WERI-Rb-1 (cell line): Measurements from ENCODE around the gene PNMA6E.

Experiments
- DNase-seq: peaks from one replicate; pipeline ENCODE4 v3.0.0-alpha.2; 2020
- H3K27ac ChIP-seq: fragments of 250-450 bp; sonication (Bioruptor Pico); 2 replicates; pipeline ENCODE4 v1.5.1; 2020; ENCODE audit warnings: mild to moderate bottlenecking, moderate library complexity
- H3K27me3 ChIP-seq: fragments of 250-450 bp; sonication (Bioruptor Pico); 2 replicates; pipeline ENCODE4 v1.5.1; 2021; ENCODE audit warnings: mild to moderate bottlenecking, low read depth, moderate library complexity; ENCODE audit not compliant: insufficient read depth, severe bottlenecking
- H3K36me3 ChIP-seq: fragments of 250-450 bp; sonication (Bioruptor Pico); 2 replicates; pipeline ENCODE4 v1.5.1; 2020; ENCODE audit warnings: mild to moderate bottlenecking, moderate library complexity
- H3K4me3 ChIP-seq: 2 replicates; pipeline ENCODE4 v1.5.1; 2011; ENCODE audit warnings: low read depth, mild to moderate bottlenecking, control low read depth, low read length
- H3K9me3 ChIP-seq: fragments of 250-450 bp; sonication (Bioruptor Pico); 2 replicates; pipeline ENCODE4 v1.5.1; 2021; ENCODE audit warnings: mild to moderate bottlenecking, moderate library complexity; ENCODE audit not compliant: severe bottlenecking
- TF ChIP-seq, protein P1 (sequence below): IDR thresholded peaks from 2 replicates; pipeline ENCODE4 v1.5.1; 2011; ENCODE audit warnings: low read depth, mild to moderate bottlenecking, control low read depth, inconsistent platforms, low read length

PNMA6E gene

DNA sequence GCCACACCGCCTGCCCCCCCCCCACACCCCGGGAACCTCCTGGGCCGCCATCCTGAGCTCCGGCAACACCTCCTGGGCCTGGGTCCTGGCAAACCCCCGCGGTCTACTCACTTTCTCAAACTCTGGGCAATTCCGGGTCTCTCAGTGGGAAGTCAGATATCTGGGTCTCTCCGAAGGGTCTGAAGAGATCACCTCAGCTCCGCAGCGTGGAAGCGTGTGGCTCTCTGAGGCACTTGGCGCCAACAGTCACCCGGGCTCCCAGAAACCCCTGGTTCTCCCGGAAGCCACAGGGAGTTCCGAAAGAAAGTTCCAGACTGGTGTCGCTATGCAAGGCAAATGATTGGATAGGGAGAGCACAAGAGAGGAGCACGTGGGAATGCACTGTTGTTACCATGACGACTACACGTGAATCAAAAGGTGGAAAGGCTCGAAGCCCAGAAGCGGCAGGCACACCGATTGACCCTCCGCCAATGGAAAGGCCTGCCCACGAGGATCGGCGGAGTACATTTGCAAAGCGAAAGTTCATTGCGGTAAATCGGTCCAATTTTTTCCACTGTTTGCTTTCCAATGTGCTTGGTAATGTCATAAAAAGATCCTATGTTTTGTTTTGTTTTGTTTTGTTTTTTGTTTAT lies at the start of gene PNMA6E:
Gene PNMA6E, minus strand, starts transcription at position 218 of the 632 bp plus-strand sequence. CDS start 2,501 bp downstream, outside the sequence.
- H3K27ac ChIP-seq, result no peak within 1 kb of the TSS
- DNase-seq, result no peak
- H3K27me3 ChIP-seq, result peaks cover 76% of the 10 kb centered on the region
- no peak within 1 kb of the TSS for H3K4me3 ChIP-seq
- H3K9me3 ChIP-seq, result peaks cover 2% of the 10 kb centered on the region
- no peaks in the 10 kb centered on the region for H3K36me3 ChIP-seq
- TF ChIP-seq, protein P1, sequence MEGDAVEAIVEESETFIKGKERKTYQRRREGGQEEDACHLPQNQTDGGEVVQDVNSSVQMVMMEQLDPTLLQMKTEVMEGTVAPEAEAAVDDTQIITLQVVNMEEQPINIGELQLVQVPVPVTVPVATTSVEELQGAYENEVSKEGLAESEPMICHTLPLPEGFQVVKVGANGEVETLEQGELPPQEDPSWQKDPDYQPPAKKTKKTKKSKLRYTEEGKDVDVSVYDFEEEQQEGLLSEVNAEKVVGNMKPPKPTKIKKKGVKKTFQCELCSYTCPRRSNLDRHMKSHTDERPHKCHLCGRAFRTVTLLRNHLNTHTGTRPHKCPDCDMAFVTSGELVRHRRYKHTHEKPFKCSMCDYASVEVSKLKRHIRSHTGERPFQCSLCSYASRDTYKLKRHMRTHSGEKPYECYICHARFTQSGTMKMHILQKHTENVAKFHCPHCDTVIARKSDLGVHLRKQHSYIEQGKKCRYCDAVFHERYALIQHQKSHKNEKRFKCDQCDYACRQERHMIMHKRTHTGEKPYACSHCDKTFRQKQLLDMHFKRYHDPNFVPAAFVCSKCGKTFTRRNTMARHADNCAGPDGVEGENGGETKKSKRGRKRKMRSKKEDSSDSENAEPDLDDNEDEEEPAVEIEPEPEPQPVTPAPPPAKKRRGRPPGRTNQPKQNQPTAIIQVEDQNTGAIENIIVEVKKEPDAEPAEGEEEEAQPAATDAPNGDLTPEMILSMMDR, result no peak

GRCh38 chrX:153450949-153451277 lies 49.8 kb upstream of the PNMA6E start:
- Histone ChIP-seq H3K27ac (no peak overlapping the region), H3K27me3 (peaks cover 16% of the 10 kb centered on the region), H3K4me3 (no peak overlapping the region), H3K9me3 (no peaks in the 10 kb centered on the region), H3K36me3 (peaks cover 20% of the 10 kb centered on the region)
- TF ChIP-seq, protein P1, result no peak
- DNase-seq, result no peak

GRCh38 chrX:153450114-153450948 lies 49.2 kb upstream of the PNMA6E start:
- TF ChIP-seq, protein P1, result no peak
- no peak overlapping the region for H3K4me3 ChIP-seq
- peaks cover 16% of the 10 kb centered on the region for H3K27me3 ChIP-seq
- DNase-seq, result no peak
- no peaks in the 10 kb centered on the region for H3K9me3 ChIP-seq
- H3K36me3 ChIP-seq, result peaks cover 16% of the 10 kb centered on the region
- H3K27ac ChIP-seq, result no peak overlapping the region

GRCh38 chrX:153449368-153450113 lies 48.4 kb upstream of the PNMA6E start:
- Histone ChIP-seq H3K27me3 (peaks cover 17% of the 10 kb centered on the region), H3K27ac (no peak overlapping the region), H3K4me3 (no peak overlapping the region), H3K9me3 (no peaks in the 10 kb centered on the region), H3K36me3 (peaks cover 9% of the 10 kb centered on the region)
- TF ChIP-seq, protein P1, result no peak
- DNase-seq, result no peak

- H3K27me3 ChIP-seq, result peaks cover 23% of the 10 kb centered on the region
- peaks cover 9% of the 10 kb centered on the region for H3K36me3 ChIP-seq
- no peaks in the 10 kb centered on the region for H3K9me3 ChIP-seq
- H3K4me3 ChIP-seq, result no peak overlapping the region
- TF ChIP-seq, protein P1, result no peak
- H3K27ac ChIP-seq, result no peak overlapping the region
- no peak for DNase-seq
These were observed 47.6 kb upstream of the PNMA6E start for GRCh38 chrX:153448556-153449367.
